Nephron (organoid): ENCODE measurements around the gene PAPOLB.

Experiments
- H3K27ac Mint-ChIP-seq, 3 experiments: 2 replicates each; pipeline ENCODE4 v1.8.0; 2020; ENCODE audit warnings: mixed read lengths in 3 of 3, mild to moderate bottlenecking in 2 of 3, moderate library complexity in 1 of 3
- H3K27me3 Mint-ChIP-seq: 2 replicates; pipeline ENCODE4 v1.8.0; 2021; ENCODE audit warnings: low read depth, mild to moderate bottlenecking, moderate library complexity, mixed read lengths
- H3K36me3 Mint-ChIP-seq: 2 replicates; pipeline ENCODE4 v1.8.0; 2020; ENCODE audit warnings: low read depth, mixed read lengths
- H3K4me1 Mint-ChIP-seq: 2 replicates; pipeline ENCODE4 v1.8.0; 2020; ENCODE audit warnings: mixed read lengths
- H3K4me3 Mint-ChIP-seq, 3 experiments: 2 replicates each; pipeline ENCODE4 v1.8.0; 2020; ENCODE audit warnings: mild to moderate bottlenecking in 3 of 3, mixed read lengths in 3 of 3, moderate library complexity in 2 of 3
- H3K9me3 Mint-ChIP-seq: 2 replicates; pipeline ENCODE4 v1.8.0; 2020; ENCODE audit warnings: mixed read lengths
- CTCF ChIP-seq, 3 experiments: fragments of 200-600 bp; sonication (generic); IDR thresholded peaks; one replicate each; pipeline ENCODE4 v1.5.0; 2021; ENCODE audit warnings: antibody characterized with exemption in 3 of 3; ENCODE audit not compliant: unreplicated experiment in 3 of 3

PAPOLB gene

GRCh38 chr7:4825081-4825480 is 36.7 kb downstream of the PAPOLB start:
- TF ChIP-seq CTCF (IDR thresholded peaks at IDR 0.05; ENCODE audit: unreplicated experiment in 3 of 3) = no peak
- Mint-ChIP-seq H3K9me3 (no peaks in the 10 kb centered on the region), H3K4me1 (no peaks in the 10 kb centered on the region), H3K36me3 (no peaks in the 10 kb centered on the region), H3K27ac (no peak overlapping the region), H3K4me3 (no peak overlapping the region), H3K27me3 (peaks cover 5% of the 10 kb centered on the region)

GRCh38 chr7:4824120-4824775 is 37.6 kb downstream of the PAPOLB start:
- Mint-ChIP-seq H3K4me3 (no peak overlapping the region), H3K36me3 (no peaks in the 10 kb centered on the region), H3K27ac (no peak overlapping the region), H3K4me1 (peaks cover 5% of the 10 kb centered on the region), H3K27me3 (peaks cover 5% of the 10 kb centered on the region), H3K9me3 (no peaks in the 10 kb centered on the region)
- no peak for TF ChIP-seq CTCF (IDR thresholded peaks at IDR 0.05; ENCODE audit: unreplicated experiment in 3 of 3)

GRCh38 chr7:4823441-4824119 is 38.2 kb downstream of the PAPOLB start:
- H3K4me1 Mint-ChIP-seq = peaks cover 5% of the 10 kb centered on the region

GRCh38 chr7:4822677-4823076 is 39.2 kb downstream of the PAPOLB start:
- Mint-ChIP-seq H3K9me3 (no peaks in the 10 kb centered on the region), H3K27ac (no peak overlapping the region), H3K4me1 (peaks cover 5% of the 10 kb centered on the region), H3K27me3 (peaks cover 5% of the 10 kb centered on the region), H3K36me3 (no peaks in the 10 kb centered on the region), H3K4me3 (no peak overlapping the region)
- no peak for TF ChIP-seq CTCF (IDR thresholded peaks at IDR 0.05; ENCODE audit: unreplicated experiment in 3 of 3)

More at GRCh38 chr7:4823441-4824119, 38.2 kb downstream of the PAPOLB start:
- no peak for TF ChIP-seq CTCF (IDR thresholded peaks at IDR 0.05; ENCODE audit: unreplicated experiment in 3 of 3)
- no peaks in the 10 kb centered on the region for H3K36me3 Mint-ChIP-seq
- H3K4me3 Mint-ChIP-seq = no peak overlapping the region
- H3K27ac Mint-ChIP-seq = no peak overlapping the region
- peaks cover 5% of the 10 kb centered on the region for H3K27me3 Mint-ChIP-seq
- H3K9me3 Mint-ChIP-seq = no peaks in the 10 kb centered on the region

- H3K9me3 Mint-ChIP-seq = no peaks in the 10 kb centered on the region
- TF ChIP-seq CTCF (IDR thresholded peaks at IDR 0.05; ENCODE audit: unreplicated experiment in 3 of 3) = no peak
- H3K36me3 Mint-ChIP-seq = no peaks in the 10 kb centered on the region
- H3K4me1 Mint-ChIP-seq = peaks cover 5% of the 10 kb centered on the region
- no peak overlapping the region for H3K4me3 Mint-ChIP-seq
- H3K27ac Mint-ChIP-seq = peak overlapping the region in 1 of 3 experiments; percentile 64
- H3K27me3 Mint-ChIP-seq = peaks cover 5% of the 10 kb centered on the region
These were observed 40.8 kb downstream of the PAPOLB start for GRCh38 chr7:4820967-4821471.
